NK-92 (cell line): ENCODE data around the gene UMPS.
"Not testable (repeated sequence)": the region's sequence is repeated elsewhere in the genome, so short reads cannot be mapped to it uniquely, and the experiment has no call there.

ENCODE experiments used
- DNase-seq: peaks from one replicate; lab custom pipeline; 2025; ENCODE audit not compliant: unreplicated experiment; lab: John Stamatoyannopoulos, UW

UMPS gene

GRCh38 chr3:124705552-124705951 lies 24.7 kb upstream of the UMPS start:
- no peak for DNase-seq

- DNase-seq = not testable (repeated sequence)
Observed at GRCh38 chr3:124707223-124707622, 23.0 kb upstream of the UMPS start.

- no peak for DNase-seq
Observed at GRCh38 chr3:124707656-124708062, 22.6 kb upstream of the UMPS start.

- no peak for DNase-seq
Observed at GRCh38 chr3:124714223-124714853, 15.9 kb upstream of the UMPS start.

- no peak for DNase-seq
Observed at GRCh38 chr3:124722589-124722988, 7.7 kb upstream of the UMPS start.

- DNase-seq = no peak
Observed at GRCh38 chr3:124730941-124731297, 667 bp downstream of the UMPS start.

GRCh38 chr3:124731760-124732159 lies 1.5 kb downstream of the UMPS start:
- no peak for DNase-seq

- no peak for DNase-seq
Observed at GRCh38 chr3:124741027-124741426, 10.8 kb downstream of the UMPS start.

GRCh38 chr3:124745756-124746155 lies 15.5 kb downstream of the UMPS start:
- DNase-seq = no peak

GRCh38 chr3:124747111-124747981 lies 17.1 kb downstream of the UMPS start:
- no peak for DNase-seq

- no peak for DNase-seq
Observed at GRCh38 chr3:124748560-124749198, 18.4 kb downstream of the UMPS start.

GRCh38 chr3:124749877-124750276 lies 19.6 kb downstream of the UMPS start:
- not testable (repeated sequence) for DNase-seq

- DNase-seq = no peak
Observed at GRCh38 chr3:124751501-124751900, 21.2 kb downstream of the UMPS start.

GRCh38 chr3:124752051-124752450 lies 21.8 kb downstream of the UMPS start:
- no peak for DNase-seq

GRCh38 chr3:124757926-124758325 lies 27.7 kb downstream of the UMPS start:
- DNase-seq = not testable (repeated sequence)

GRCh38 chr3:124758851-124759635 lies 28.8 kb downstream of the UMPS start:
- DNase-seq = no peak

- DNase-seq = no peak
Observed at GRCh38 chr3:124759666-124760401, 29.6 kb downstream of the UMPS start.

GRCh38 chr3:124760601-124761000 lies 30.3 kb downstream of the UMPS start:
- no peak for DNase-seq

- no peak for DNase-seq
Observed at GRCh38 chr3:124761250-124761796, 31.1 kb downstream of the UMPS start.

GRCh38 chr3:124761935-124762660 lies 31.8 kb downstream of the UMPS start:
- DNase-seq = no peak
